GM19035 (cell line): ENCODE measurements around the gene PTPRD.

ENCODE experiments used
- ATAC-seq: cut with Tn5 transposase; IDR thresholded peaks from one replicate; pipeline ENCODE4 v1.9.1; 2021; ENCODE audit not compliant: unreplicated experiment

The PTPRD gene

GRCh38 chr9:10208691-10209069 lies 404.1 kb downstream of the PTPRD start:
- ATAC-seq: no peak

DNA sequence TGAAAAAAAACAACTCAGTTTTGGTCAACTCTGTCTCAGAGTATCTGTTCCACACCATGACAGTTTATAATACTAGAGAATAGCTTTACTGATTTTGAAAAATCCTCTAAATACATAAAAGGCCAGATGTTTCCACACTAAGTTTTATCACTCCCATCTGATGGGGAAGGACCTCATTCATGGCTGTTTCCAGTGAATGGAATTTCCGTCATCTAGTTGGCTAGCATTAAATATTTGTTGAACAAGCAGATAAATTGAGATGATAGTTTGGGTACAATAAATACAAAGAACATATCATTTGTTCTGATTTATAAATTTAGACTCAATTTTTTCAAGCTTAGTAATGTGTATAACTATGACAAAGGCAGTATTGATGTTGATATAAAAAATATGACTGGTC lies 408.5 kb downstream of the PTPRD start:
- no peak for ATAC-seq

GRCh38 chr9:10173561-10173960 lies 439.2 kb downstream of the PTPRD start:
- ATAC-seq: no peak

GRCh38 chr9:10172476-10172875 lies 440.3 kb downstream of the PTPRD start:
- ATAC-seq: no peak

GRCh38 chr9:10168241-10168640 lies 444.6 kb downstream of the PTPRD start:
- no peak for ATAC-seq

DNA sequence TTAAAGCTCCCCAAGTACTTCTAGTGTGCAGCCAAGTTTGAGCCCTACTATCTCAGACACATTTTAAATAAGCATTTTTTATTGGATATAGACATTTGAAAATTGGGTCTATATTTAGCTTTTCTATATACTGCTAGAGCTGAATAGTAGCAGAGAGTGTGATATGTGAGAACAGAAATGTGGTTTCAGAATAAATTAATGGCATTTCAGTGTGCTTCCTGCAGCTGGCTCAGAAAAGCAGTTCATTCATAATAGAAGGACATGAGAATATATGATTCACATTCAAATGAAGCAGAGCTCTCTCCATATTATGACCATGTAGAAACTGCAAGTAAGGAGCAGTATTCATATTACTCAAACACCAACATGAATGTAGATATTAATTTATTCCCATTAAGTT lies 464.0 kb downstream of the PTPRD start:
- no peak for ATAC-seq

GRCh38 chr9:10146517-10147331 lies 466.1 kb downstream of the PTPRD start:
- ATAC-seq: no peak

DNA sequence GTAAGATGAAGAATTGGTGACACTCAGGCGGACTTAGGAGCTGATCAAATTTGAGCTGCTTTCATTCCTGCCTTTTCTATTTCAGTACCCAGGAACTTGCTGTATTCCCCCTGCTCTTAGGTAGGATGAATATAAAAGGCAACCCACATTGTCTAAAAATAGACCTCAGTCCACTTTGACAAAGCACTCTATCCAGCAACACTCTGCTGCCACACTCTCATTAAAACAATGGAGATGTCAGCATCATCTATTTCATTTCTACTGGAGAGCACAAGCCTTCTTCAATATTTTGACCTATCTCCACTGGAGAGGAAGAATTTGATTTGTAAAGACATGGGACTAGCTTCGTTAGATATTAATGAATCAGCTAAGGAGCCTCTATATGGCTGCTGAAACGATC lies 468.4 kb downstream of the PTPRD start:
- ATAC-seq: no peak

- no peak for ATAC-seq
Observed at GRCh38 chr9:10135553-10135952, 477.2 kb downstream of the PTPRD start.

DNA sequence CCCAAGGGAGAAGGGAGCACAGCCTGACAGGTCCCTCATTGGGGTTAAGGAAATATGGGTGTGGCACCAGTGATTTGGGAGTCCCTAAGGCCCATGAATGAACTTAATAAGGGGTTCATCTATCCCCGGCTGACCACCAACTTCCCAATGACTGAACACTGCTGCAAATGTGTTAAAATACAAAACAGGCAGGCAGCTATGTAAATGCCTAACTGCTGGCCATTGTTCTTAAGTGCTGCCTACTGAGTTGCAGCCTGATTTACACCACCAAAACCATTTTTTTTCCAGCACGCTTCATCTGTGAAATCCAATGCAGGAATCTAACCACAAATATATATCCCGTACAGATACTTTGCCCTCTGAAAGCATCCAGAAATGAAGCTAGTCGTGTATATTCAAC lies 478.5 kb downstream of the PTPRD start:
- no peak for ATAC-seq

- no peak for ATAC-seq
Observed at GRCh38 chr9:10130061-10130675, 482.6 kb downstream of the PTPRD start.

- no peak for ATAC-seq
Observed at GRCh38 chr9:10127867-10128266, 484.9 kb downstream of the PTPRD start.

DNA sequence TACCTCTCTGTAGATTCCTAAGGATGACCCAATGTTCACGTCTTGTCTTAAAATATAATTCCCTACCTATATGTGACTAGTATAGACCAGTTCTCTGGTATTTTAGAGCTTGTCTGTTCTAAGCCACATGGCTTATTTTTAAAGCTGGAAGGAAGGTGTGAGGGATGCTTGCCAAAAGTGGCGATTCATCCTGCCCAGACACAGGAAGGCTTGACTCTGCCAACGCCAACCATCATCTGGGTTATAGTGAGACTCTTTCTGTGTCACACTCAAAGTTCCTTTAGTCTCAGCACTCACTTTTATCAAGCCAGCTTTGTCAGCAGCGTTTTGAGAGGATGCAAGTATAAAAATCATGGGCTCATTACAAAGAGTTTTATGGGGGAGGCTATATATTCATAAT lies 500.0 kb downstream of the PTPRD start:
- no peak for ATAC-seq

DNA sequence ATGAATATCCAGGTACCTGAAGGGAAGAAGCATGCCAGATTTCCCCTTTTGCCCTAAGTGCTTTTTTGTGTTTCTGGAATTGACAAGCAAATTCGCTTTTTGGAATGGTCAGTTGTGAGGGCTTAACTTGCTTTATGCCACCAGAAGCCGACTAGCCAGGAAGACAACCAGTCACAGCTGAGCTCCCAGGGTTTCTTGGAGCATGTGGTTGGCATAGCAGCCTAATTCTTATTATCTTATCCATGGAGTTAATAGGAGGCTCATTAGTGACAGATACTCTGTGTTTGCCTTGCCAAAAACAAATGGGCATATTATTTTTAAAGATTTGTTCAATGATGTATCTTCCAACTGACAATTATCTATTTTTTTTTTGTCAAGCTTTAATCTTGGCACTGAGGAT lies 500.7 kb downstream of the PTPRD start:
- no peak for ATAC-seq

DNA sequence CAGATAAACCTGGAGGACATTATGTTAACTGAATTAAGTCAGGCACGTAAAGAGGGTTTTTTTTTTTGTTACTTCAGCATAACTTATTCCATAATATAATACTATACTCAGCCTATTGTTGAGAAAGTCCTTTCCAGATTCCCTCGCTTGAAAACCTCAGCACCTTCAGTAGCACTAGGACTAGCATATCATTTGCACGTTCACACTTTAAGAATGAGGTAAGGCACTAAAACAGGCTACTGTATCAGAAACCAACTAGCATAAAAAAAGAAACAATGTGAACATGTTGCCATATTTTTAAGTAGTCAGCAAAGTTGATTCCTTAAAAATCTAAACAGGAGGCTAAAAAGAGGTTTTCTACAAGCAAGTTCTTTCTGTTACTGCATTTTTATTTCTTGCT lies 504.0 kb downstream of the PTPRD start:
- no peak for ATAC-seq

DNA sequence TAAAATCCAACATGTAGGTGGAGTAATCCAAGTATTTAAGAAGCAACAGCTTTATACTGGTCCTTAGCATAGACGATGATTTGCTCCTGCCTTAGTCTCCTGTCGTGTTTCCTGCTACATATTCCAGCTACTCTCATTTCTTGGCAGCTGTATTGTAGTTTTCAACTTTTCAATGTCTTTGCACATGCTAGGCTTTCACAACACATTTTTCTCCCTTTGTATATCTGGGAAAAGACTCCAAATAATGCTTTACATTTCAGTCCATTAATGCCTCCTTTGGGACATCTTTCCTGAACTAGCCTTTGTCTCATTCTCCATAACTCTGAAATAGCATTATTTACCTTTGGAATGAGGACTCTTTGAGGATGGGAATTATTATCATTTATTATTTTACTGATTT lies 508.0 kb downstream of the PTPRD start:
- no peak for ATAC-seq

DNA sequence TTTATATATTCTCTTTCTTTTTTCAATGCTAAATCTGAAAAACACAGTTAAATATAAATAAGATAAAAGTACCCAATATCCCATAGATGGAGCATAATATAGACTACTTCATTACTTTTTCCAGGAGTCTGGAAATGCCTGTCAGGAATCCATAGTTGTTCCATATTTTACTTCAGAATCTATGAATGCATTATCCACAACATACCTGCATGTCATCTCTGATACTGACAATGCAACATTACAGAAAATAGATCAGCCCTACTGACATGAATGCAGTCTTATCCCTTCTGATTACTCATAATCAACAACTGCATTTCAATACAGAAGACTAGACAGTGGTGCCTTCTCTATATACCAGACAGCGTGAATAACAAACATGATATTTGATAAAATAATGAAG lies 517.6 kb downstream of the PTPRD start:
- no peak for ATAC-seq

DNA sequence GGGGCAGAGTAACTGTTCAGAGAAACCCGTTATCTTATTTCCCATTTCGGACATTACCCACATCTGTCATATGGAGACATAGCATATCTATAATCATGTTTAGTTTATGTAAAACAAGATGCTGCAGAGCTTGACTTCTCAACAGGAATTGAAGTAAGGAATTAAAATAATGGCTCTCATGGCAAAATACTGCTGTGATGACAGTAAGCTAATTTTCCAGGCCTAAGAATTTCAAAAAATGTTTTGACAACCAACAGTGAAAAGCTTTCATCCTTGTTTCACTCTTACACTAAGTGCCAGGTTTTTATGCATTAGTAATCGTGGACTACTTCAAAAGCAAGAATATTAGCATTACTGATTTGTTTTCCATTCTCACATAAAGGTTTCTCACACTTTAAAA lies 518.2 kb downstream of the PTPRD start:
- no peak for ATAC-seq

DNA sequence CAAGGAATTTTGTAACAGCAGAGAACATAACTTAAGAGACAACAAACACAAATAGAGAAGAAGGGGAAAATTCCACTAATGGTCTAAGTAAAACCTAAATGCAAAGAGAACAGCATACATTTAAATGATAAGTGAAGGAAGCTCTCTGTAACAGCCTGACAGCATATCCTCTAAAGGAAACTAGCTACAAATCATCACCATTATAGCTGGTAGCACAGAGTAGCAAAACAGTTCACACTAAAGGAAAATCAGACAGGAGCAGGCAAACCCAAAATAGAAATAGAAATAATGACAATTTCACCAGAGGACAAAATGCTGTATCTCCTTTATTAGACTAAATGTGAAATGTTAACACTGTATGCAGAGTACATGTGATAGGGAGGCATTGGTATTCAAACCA lies 532.8 kb downstream of the PTPRD start:
- no peak for ATAC-seq

GRCh38 chr9:10079284-10079964 lies 533.4 kb downstream of the PTPRD start:
- ATAC-seq: no peak

DNA sequence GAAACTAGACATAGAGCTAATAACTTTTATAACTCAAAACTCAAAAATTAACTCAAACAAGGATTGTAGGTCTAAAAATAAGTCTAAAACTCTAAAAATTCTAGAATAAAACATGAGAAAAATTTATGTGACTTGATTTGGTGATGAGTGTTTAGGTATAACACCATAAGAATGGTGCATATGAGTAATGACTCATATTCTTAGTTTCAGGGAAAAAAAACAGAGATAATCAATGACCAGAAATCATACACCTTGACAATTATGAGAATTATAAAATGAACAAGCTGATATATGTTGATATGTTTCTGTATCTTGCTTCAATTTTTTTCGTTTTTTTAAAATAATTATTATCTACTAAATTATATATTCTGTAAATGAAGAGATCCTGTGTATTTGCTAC lies 541.2 kb downstream of the PTPRD start:
- no peak for ATAC-seq
